ENCODE data around the gene GFI1B. TPM values are rescaled to one million over a fixed set of nuclear protein-coding genes. Genes with fewer than 3 reads are reported as not detected.
"Not testable (repeated sequence)": the region's sequence is repeated elsewhere in the genome, so short reads cannot be mapped to it uniquely, and the experiment has no call there.

GFI1B gene
- total and polyA plus RNA-seq, 5 experiments from 2014 or later = 0.16 to 0.39 TPM; not detected in 3

DNA sequence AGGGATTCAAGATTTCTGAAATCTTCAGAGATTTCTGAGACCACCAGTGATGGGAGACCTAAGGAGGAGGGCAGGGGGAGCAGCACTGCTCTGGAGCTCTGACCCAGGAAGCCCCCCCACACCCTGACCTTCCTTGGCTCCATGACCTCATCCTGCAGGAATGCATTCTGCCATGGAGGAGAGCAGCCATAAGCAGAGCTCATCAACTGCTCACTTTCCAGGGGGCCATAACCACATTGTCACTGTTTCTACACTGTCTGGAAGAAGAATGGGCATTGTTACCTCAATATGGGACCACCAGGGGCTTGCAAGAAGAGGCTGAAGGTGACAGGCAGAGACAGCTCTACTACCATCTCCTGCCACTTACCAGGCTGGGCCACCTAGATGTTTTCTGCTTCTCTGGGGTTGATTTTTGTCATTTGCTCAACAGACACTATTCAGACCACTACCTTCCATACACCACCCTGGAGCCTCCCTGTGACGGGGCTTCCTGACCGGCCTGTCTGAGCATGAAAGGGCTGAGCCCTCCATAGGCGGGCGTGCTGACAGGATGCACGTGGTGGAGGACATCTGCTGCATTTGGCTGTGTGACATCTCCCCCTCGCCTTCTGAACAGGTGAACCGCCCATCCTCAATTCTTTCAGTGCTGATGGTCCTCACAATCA, 31.7 kb upstream of the GFI1B start:
- Mint-ChIP-seq H3K9me3 (no peaks in the 10 kb centered on the region), H3K4me1 (peaks cover 17 to 30% (median 25%) of the 10 kb centered on the region in 4 donors), H3K27ac (peak overlapping the region in 7 of 10 donors; percentile 36 to 100 (median 76)), H3K27me3 (no peaks in the 10 kb centered on the region), H3K36me3 (peaks cover 0 to 3% (median 0%) of the 10 kb centered on the region in 3 donors), H3K4me3 (peak overlapping the region in 3 of 10 donors; percentile 11 to 22 (median 17))
- ATAC-seq = no peak
- DNase-seq = no peak
- POLR2A ChIA-PET = interaction anchor here (0.8 to 1.2 kb wide), 2 partner anchors 12 to 187 kb away, joined by 3 read pairs; no protein-coding TSS in a partner anchor

DNA sequence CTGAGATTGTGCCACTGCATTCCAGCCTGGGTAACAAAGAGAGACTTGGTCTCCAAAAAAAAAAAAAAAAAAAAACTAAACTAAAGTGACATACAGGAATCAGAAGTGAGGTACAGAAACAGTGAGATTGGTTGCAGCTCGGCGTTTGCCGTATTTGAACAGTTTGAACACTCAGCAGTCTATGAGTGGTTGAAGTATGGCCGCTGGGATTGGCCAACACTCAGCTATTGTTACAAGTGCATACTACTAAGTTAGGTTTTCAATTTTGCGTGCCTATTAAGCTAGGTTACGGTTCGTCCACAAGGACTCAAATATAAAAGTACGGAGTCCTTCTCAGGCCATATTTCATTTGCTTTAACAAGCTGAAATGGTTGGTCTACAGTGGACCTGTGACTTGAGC, 30.7 kb upstream of the GFI1B start:
- Mint-ChIP-seq H3K27me3 (no peaks in the 10 kb centered on the region), H3K27ac (no peak overlapping the region)
- POLR2A ChIA-PET = no interaction called here

DNA sequence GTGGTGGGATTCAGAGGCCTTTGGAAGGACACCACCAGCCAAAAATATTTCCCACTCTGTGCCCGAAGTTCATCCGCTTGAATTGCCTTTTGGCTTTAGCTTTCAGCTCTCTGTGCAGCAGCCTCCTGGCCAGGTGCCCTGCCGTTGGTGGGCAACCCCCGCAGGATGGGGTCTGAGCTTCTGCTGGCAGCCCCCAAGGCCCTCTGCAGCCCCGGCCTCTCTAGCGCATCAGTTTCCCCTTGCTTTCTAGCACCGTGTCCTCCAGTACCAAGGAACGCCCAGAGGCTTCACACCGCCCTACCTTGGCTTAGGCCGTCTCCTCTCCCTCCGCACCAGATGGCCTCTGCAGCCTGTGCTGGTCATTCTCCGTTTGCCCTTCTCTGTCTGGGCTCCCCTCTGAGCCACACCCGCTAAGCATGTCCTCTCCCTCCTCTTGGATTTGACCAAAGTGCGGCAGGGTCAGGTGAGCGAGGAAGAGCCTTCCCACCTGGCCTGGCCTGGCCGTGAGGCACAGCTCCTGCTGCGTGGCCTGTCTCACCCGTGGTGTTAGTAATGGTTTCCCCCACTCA, 29.9 kb upstream of the GFI1B start:
- H3K4me3 Mint-ChIP-seq = peak overlapping the region in 1 of 10 donors; percentile 42
- no peak overlapping the region for H3K27ac Mint-ChIP-seq
- H3K4me1 Mint-ChIP-seq = peaks cover 11 to 20% (median 16%) of the 10 kb centered on the region in 4 donors
- POLR2A ChIA-PET = no interaction called here
- ATAC-seq (no peak), DNase-seq (no peak)
- peaks cover 0 to 3% (median 0%) of the 10 kb centered on the region in 3 donors for H3K36me3 Mint-ChIP-seq
- H3K9me3 Mint-ChIP-seq = peaks cover 0 to 2% (median 0%) of the 10 kb centered on the region in 9 donors
- H3K27me3 Mint-ChIP-seq = no peaks in the 10 kb centered on the region

More for the DNA sequence above, 30.7 kb upstream of the GFI1B start:
- no peak for ATAC-seq
- Mint-ChIP-seq H3K36me3 (peaks cover 0 to 3% (median 0%) of the 10 kb centered on the region in 3 donors), H3K4me1 (peaks cover 17 to 27% (median 21%) of the 10 kb centered on the region in 4 donors), H3K9me3 (no peaks in the 10 kb centered on the region), H3K4me3 (no peak overlapping the region)
- no peak for DNase-seq

DNA sequence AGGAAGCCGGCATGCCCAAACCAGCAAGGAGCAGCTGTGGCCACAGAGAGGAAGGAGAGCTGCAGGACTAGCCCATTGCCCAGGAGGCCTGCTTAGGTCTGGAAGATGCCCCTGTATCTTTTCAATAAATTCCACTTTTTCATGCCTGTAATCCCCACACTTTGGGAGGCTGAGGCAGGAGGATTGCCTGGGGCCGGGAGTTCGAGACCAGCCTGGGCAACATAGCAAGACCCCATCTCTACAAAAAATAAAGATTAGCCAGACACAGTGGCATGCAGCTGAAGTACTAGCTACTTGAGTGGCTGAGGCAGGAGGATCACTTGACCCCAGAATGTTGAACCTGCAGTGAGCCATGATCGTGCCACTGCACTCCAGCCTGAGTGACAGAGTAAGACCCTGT, 28.8 kb upstream of the GFI1B start:
- H3K27me3 Mint-ChIP-seq = no peaks in the 10 kb centered on the region
- H3K36me3 Mint-ChIP-seq = no peaks in the 10 kb centered on the region
- peaks cover 4 to 9% (median 8%) of the 10 kb centered on the region in 4 donors for H3K4me1 Mint-ChIP-seq
- H3K4me3 Mint-ChIP-seq = no peak overlapping the region
- ATAC-seq = no peak
- H3K27ac Mint-ChIP-seq = no peak overlapping the region
- peaks cover 0 to 5% (median 0%) of the 10 kb centered on the region in 9 donors for H3K9me3 Mint-ChIP-seq
- DNase-seq = no peak
- POLR2A ChIA-PET = no interaction called here

DNA sequence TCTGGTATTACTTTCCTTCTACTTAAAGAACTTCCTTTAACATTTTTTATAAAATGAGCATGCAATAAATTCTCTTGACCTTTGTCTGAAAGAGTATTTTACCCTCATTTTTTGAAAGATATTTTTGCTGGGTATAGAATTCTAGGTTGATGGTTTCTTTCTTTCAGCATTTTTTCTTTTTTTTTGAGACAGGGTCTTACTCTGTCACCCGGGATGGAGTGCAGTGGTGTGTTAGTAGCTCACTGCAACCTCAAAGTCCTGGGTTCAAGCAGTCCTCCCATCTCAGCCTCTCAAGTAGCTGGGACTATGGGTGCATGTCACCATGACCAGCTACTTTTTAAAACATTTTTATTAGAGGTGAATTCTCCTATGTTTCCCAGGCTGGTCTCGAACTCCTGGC, 23.4 kb upstream of the GFI1B start:
- POLR2A ChIA-PET = interaction anchor here (1.0 kb wide), 1 partner anchor 10 kb away, joined by 5 read pairs; the partner anchor contains the start of gene TSC1
- peaks cover 0 to 7% (median 0%) of the 10 kb centered on the region in 5 donors for H3K27me3 Mint-ChIP-seq
- H3K27ac Mint-ChIP-seq = no peak overlapping the region
- DNase-seq (no peak), ATAC-seq (no peak)
- peaks cover 0 to 3% (median 0%) of the 10 kb centered on the region in 4 donors for H3K4me1 Mint-ChIP-seq
- H3K9me3 Mint-ChIP-seq = peaks cover 0 to 20% (median 9%) of the 10 kb centered on the region in 9 donors
- H3K36me3 Mint-ChIP-seq = peaks cover 0 to 6% (median 2%) of the 10 kb centered on the region in 3 donors
- H3K4me3 Mint-ChIP-seq = no peak overlapping the region

DNA sequence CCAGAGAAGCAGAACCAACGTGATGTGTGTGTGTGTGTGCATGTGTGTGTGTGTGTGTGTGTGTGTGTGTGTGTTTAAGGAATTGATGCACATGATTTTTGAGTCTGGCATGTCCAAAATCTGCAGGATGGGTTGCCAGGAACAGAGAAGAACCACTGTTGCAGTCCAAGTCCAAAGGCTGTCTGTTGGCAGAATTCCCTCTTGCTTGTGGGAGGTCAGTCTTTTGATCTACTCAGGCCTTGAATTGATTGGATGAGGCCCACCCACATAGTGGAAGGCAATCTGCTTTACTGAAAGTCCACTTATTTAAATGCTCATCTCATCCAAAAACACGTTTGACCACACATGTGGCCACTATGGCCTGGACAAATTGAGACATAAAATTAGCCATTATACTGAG, 22.7 kb upstream of the GFI1B start:
- H3K4me1 Mint-ChIP-seq = peaks cover 0 to 3% (median 0%) of the 10 kb centered on the region in 4 donors
- peaks cover 0 to 20% (median 9%) of the 10 kb centered on the region in 9 donors for H3K9me3 Mint-ChIP-seq
- DNase-seq = no peak
- no peak for ATAC-seq
- H3K36me3 Mint-ChIP-seq = peaks cover 0 to 6% (median 2%) of the 10 kb centered on the region in 3 donors
- H3K27me3 Mint-ChIP-seq = peaks cover 0 to 8% (median under 1%) of the 10 kb centered on the region in 5 donors
- no peak overlapping the region for H3K27ac Mint-ChIP-seq
- H3K4me3 Mint-ChIP-seq = no peak overlapping the region
- POLR2A ChIA-PET = interaction anchor here (1.0 kb wide), 1 partner anchor 11 kb away, joined by 5 read pairs; the partner anchor contains the start of gene TSC1

DNA sequence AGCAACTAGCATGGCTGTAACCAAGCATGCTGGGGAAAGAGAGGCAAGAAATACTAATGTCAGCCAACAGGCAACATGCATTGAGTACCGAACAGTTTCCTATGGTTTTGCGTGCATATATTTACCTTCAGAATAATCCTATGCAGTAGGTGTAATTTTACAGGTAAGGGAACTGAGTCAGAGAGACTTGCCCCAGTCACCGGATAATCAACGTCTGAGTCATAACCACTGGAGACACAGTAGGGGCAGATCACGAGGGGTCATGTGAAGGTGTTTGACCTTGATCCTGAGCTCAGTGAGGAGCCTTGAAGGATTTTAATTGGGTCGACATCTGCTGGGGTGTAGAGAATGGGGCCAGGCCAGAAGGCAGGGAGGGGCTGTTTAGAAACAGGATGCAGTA, 20.7 kb upstream of the GFI1B start:
- ATAC-seq (no peak), DNase-seq (no peak)
- Mint-ChIP-seq H3K9me3 (peaks cover 0 to 20% (median 9%) of the 10 kb centered on the region in 9 donors), H3K27ac (no peak overlapping the region), H3K27me3 (peaks cover 0 to 12% (median 7%) of the 10 kb centered on the region in 5 donors), H3K4me1 (peaks cover 0 to 3% (median 0%) of the 10 kb centered on the region in 4 donors), H3K4me3 (no peak overlapping the region), H3K36me3 (peaks cover 0 to 6% (median 2%) of the 10 kb centered on the region in 3 donors)
- POLR2A ChIA-PET = no interaction called here

DNA sequence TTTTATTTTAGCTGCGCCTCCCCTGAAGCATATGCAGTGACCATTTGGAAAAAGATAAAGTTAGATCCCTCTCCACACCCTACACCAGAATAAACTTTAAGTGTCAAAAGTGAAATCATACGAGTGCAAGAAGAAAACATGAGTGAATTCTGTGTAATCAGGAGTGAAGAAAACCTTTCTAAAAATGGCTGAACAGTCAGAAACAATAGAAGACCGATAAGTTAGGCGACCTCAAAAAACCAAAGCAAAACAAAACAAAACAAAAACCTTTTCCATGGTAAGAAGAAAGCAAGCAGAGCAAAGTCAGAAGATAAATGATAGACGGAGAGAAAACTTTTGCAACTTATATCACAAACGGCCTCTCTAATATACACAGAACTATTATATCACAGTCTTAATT, 17.5 kb upstream of the GFI1B start:
- H3K4me1 Mint-ChIP-seq = peaks cover 0 to 3% (median 0%) of the 10 kb centered on the region in 4 donors
- H3K27me3 Mint-ChIP-seq = peaks cover 0 to 13% (median 12%) of the 10 kb centered on the region in 5 donors
- POLR2A ChIA-PET = no interaction called here
- H3K4me3 Mint-ChIP-seq = no peak overlapping the region
- peaks cover 0 to 8% (median 5%) of the 10 kb centered on the region in 9 donors for H3K9me3 Mint-ChIP-seq
- H3K36me3 Mint-ChIP-seq = peaks cover 0 to 6% (median 2%) of the 10 kb centered on the region in 3 donors
- ATAC-seq (no peak), DNase-seq (no peak)
- no peak overlapping the region for H3K27ac Mint-ChIP-seq

DNA sequence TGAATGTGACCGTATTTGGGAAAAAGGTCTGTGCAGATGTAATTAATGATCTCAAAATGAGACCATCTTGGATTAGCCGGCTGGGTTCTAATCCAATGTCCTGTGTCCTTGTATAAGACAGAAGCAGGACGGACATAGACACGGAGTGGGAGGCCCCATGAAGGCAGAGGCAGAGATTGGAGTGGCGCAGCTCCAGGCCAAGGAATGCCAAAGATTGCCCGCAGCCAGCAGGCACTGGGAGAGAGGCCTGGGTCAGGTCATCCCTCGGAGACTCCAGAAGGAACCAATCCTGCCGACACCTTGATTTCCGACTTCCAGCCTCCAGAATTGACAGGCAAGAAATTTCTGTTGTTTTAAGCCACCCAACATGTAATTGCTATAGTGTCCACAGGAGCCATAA, 13.0 kb upstream of the GFI1B start:
- Mint-ChIP-seq H3K36me3 (no peaks in the 10 kb centered on the region), H3K9me3 (no peaks in the 10 kb centered on the region), H3K4me1 (no peaks in the 10 kb centered on the region), H3K27ac (no peak overlapping the region), H3K27me3 (peaks cover 2 to 14% (median 9%) of the 10 kb centered on the region in 5 donors), H3K4me3 (no peak overlapping the region)
- POLR2A ChIA-PET = no interaction called here
- ATAC-seq = no peak
- no peak for DNase-seq

DNA sequence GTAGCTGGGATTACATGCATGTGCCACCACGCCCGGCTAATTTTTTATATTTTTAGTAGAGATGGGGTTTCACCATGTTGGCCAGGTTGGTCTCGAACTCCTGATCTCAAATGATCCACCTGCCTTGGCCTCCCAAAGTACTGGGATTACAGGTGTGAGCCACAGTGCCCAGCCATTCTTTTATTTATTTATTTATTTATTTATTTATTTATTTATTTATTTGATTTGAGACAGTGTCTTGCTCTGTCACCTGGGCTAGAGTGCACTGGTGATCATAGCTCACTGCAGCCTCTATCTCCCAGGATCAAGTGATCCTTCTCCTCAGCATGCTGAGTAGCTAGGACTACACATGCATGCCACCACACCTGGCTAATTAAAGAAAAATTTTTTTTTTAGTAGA, 10.6 kb upstream of the GFI1B start:
- POLR2A ChIA-PET, H3K9me3 Mint-ChIP-seq, DNase-seq, ATAC-seq, H3K27ac Mint-ChIP-seq, H3K4me3 Mint-ChIP-seq, H3K36me3 Mint-ChIP-seq, H3K4me1 Mint-ChIP-seq: not testable (repeated sequence)
- peaks cover 0 to 15% (median 6%) of the 10 kb centered on the region in 5 donors for H3K27me3 Mint-ChIP-seq

DNA sequence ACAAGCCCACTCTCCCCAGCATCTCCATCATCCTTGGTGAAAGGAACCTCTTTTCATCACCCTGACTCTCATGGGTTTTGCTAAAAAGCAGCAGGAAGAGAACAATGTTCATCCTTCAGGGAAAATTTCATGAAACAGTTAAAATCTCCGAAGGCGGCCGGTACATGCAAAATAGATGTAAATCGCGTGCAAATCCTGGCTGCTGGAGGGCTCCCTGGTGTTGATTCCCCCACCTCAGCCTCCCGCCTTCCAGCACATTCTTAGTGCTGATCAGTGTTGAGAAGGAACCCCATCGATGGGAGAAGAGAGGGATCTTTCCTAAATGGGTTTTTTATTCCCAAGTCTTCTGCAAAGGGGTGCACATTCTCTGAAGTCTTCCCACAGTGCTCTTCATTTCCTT, 8.7 kb upstream of the GFI1B start:
- POLR2A ChIA-PET = no interaction called here
- no peak for ATAC-seq
- H3K9me3 Mint-ChIP-seq = no peaks in the 10 kb centered on the region
- H3K36me3 Mint-ChIP-seq = no peaks in the 10 kb centered on the region
- peaks cover 0 to 6% (median 0%) of the 10 kb centered on the region in 4 donors for H3K4me1 Mint-ChIP-seq
- DNase-seq = no peak
- H3K27me3 Mint-ChIP-seq = peaks cover 4 to 32% (median 11%) of the 10 kb centered on the region in 5 donors
- no peak overlapping the region for H3K27ac Mint-ChIP-seq
- H3K4me3 Mint-ChIP-seq = no peak overlapping the region

DNA sequence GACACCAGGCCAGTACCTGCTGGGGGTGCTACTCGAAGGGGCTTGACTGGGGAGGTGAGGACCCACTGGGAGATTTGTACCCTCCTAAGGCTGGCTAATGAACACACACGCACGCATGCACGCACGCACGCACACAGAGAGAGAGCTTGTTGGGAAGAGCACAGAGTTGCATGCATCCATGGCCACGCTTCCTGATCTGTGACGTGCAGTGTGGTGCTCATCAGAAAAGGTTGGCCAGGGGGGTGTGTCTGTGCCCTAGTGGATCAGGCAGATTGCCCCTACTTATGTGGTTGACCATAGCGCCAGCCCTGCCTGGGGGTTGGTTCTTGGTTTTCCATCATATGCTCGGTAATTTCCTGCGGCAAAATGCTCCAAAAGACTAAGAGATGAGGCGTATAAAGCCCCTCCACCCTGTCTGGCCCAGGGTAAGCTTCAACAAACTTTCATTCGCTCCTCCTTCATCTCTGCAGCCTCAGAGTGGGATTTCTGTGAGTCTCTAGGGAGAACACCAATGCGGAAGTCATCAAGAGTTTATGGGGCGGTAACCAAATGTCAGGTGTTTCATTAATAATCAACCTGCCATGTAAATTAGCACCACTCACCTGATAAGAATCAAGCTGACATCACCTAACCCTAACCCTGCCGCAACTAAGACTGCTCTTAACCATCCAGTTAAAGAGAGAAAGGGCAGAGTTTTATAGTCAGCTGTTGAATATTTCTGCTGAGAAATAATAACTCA, 8.0 kb upstream of the GFI1B start:
- DNase-seq (no peak), ATAC-seq (no peak)
- Mint-ChIP-seq H3K9me3 (no peaks in the 10 kb centered on the region), H3K27me3 (peaks cover 4 to 39% (median 15%) of the 10 kb centered on the region in 5 donors), H3K36me3 (no peaks in the 10 kb centered on the region), H3K27ac (no peak overlapping the region), H3K4me1 (peaks cover 0 to 6% (median 0%) of the 10 kb centered on the region in 4 donors), H3K4me3 (no peak overlapping the region)
- POLR2A ChIA-PET = no interaction called here

All from naive thymus-derived CD8-positive, alpha-beta T cell (primary cell).